Spleen (tissue), 11 donors: Measurements from ENCODE around the gene CTXND1. TPM values are rescaled to one million over a fixed set of nuclear protein-coding genes. Genes with fewer than 3 reads are reported as not detected.

Source experiments
- DNase-seq: peaks from one replicate; pipeline ENCODE4 v3.0.0-alpha.2; 2020
- H3K27ac ChIP-seq, 8 donors: fragments of 200-600 bp; sonication (generic) in 7 of 8; 1 replicate in 4 of 8; 2 replicates in 4 of 8; pipeline versions ENCODE4 v1.5.0 to v1.8.0; 2016 to 2021; ENCODE audit warnings: inconsistent platforms in 4 of 8, mild to moderate bottlenecking in 4 of 8, moderate library complexity in 1 of 8
- H3K27me3 ChIP-seq, 7 donors: fragments of 200-600 bp; sonication (generic) in 6 of 7; replicated peaks in 1 of 7; 1 replicate in 4 of 7; 2 replicates in 3 of 7; pipeline versions ENCODE4 v1.5.0 to v1.8.0; 2016 to 2021; ENCODE audit warnings: inconsistent platforms in 3 of 7, mild to moderate bottlenecking in 1 of 7
- H3K36me3 ChIP-seq, 6 donors: fragments of 200-600 bp; sonication (generic) in 5 of 6; 1 replicate in 4 of 6; 2 replicates in 2 of 6; pipeline versions ENCODE4 v1.5.0 to v1.8.0; 2016 to 2021; ENCODE audit warnings: inconsistent platforms in 2 of 6
- H3K4me1 ChIP-seq, 6 donors: fragments of 200-600 bp; sonication (generic) in 5 of 6; 1 replicate in 3 of 6; 2 replicates in 3 of 6; pipeline versions ENCODE4 v1.5.0 to v1.8.0; 2016 to 2021; ENCODE audit warnings: inconsistent platforms in 3 of 6
- H3K4me3 ChIP-seq, 8 donors: fragments of 200-600 bp; sonication (generic) in 7 of 8; 1 replicate in 4 of 8; 2 replicates in 4 of 8; pipeline versions ENCODE4 v1.5.0 to v1.8.0; 2016 to 2021; ENCODE audit warnings: inconsistent platforms in 4 of 8, mild to moderate bottlenecking in 4 of 8, moderate library complexity in 2 of 8
- H3K9me3 ChIP-seq, 8 donors: fragments of 200-600 bp; sonication (generic) in 7 of 8; 1 replicate in 4 of 8; 2 replicates in 4 of 8; pipeline versions ENCODE4 v1.5.0 to v1.8.0; 2016 to 2021; ENCODE audit warnings: inconsistent platforms in 4 of 8
- POLR2A ChIP-seq, 3 donors: fragments of 450-650 bp; IDR thresholded peaks; one replicate each; pipeline ENCODE4 v1.5.1; 2017; ENCODE audit warnings: antibody characterized with exemption in 3 of 3, mild to moderate bottlenecking in 1 of 3
- POLR2AphosphoS5 ChIP-seq, 3 donors: sonication (generic); formaldehyde crosslinking; IDR thresholded peaks; one replicate each; pipeline ENCODE4 v1.5.1; 2017; ENCODE audit warnings: antibody characterized with exemption in 3 of 3
- WGBS, 5 donors: extraction: QIAGEN DNeasy Blood & Tissue Kit in 3 of 5; methylation state at CpG; one replicate each; pipeline versions ENCODE4 v1.1.5 to v1.1.7; 2013 to 2018; 5-methylcytosine and 5-hydroxymethylcytosine counted together
- intact Hi-C: fragments of 100-400 bp; cut with DNase I; formaldehyde crosslinking; loops from one replicate; pipeline ENCODE4 v1.15.0; 2023; ENCODE audit warnings: low total_unique reads
- polyA plus RNA-seq, 3 donors: library from polyadenylated mRNA; stranded (reverse); fragments of 200-250 nt; gene quantifications; one replicate each; pipeline ENCODE4 v1.2.1, GENCODE V29; 2013
- total RNA-seq, 7 donors: library from RNA; depleted of rRNA in 3 of 7; stranded (reverse); fragments of >200 nt in 3 of 7; fragmentation: NEBNext Ultra II Directional in 4 of 7; extraction: Animal tissue kit (Norgen Biotek cat#: 25700) in 4 of 7; gene quantifications; one replicate each; pipeline versions ENCODE4 v1.1.0 to v1.2.1, GENCODE V29; 2016 to 2021
- TF ChIP-seq, protein P1 (sequence below), 11 experiments: fragments of 200-600 bp in 7 of 11; fragments of 450-650 bp in 4 of 11; sonication (generic) in 4 of 11; IDR thresholded peaks in 8 of 11; conservative IDR thresholded peaks in 3 of 11; 1 replicate in 7 of 11; 2 replicates in 4 of 11; pipeline versions ENCODE4 v1.4.0 to v1.8.0; 2016 to 2021; ENCODE audit warnings: antibody characterized with exemption in 11 of 11, inconsistent platforms in 4 of 11, mild to moderate bottlenecking in 1 of 11
- donor health status: healthy with polysubstance abuse.
- donor health status: DM: no; HTN: no; CAD: no; lungs with moderate emphysema.
- donor health status: DM: no; HTN: no; CAD: no.
- donor health status: Bipolar disorder and iron deficiency.
- donor health status: healthy.
- donor health status: DM: no; HTN: no; CAD: no.
- donor health status: DM: yes; HTN: yes; CAD: no.

Gene CTXND1
- total and polyA plus RNA-seq, 10 donors: 0.20 to 5.2 (median 1.4) TPM

DNA sequence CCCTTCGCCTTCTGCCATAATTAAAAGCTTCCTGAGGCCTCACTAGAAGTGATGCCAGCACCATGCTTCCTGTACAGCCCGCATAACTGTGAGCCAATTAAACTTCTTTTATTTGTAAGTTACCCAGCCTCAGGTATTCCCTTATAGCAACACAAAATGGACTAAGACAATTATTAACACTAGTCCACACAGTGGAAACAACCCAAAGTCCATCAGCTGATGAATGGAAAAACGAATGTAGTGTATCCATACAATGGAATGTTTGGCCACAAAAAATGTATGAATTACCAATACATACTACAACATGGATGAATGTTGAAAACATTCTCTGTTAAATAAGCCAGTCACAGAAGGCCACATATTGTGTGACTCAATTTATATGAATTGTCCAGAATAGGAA lies 22.5 kb upstream of the CTXND1 start:
- H3K4me3 ChIP-seq: no peak overlapping the region
- TF ChIP-seq POLR2A (IDR thresholded peaks at IDR 0.05) (no peak), POLR2AphosphoS5 (IDR thresholded peaks at IDR 0.05) (no peak)
- TF ChIP-seq, protein P1, sequence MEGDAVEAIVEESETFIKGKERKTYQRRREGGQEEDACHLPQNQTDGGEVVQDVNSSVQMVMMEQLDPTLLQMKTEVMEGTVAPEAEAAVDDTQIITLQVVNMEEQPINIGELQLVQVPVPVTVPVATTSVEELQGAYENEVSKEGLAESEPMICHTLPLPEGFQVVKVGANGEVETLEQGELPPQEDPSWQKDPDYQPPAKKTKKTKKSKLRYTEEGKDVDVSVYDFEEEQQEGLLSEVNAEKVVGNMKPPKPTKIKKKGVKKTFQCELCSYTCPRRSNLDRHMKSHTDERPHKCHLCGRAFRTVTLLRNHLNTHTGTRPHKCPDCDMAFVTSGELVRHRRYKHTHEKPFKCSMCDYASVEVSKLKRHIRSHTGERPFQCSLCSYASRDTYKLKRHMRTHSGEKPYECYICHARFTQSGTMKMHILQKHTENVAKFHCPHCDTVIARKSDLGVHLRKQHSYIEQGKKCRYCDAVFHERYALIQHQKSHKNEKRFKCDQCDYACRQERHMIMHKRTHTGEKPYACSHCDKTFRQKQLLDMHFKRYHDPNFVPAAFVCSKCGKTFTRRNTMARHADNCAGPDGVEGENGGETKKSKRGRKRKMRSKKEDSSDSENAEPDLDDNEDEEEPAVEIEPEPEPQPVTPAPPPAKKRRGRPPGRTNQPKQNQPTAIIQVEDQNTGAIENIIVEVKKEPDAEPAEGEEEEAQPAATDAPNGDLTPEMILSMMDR (IDR thresholded peaks at IDR 0.05 in 8 of 11, conservative IDR thresholded peaks at IDR 0.05 in 3 of 11): no peak
- peaks cover 0 to 9% (median 0%) of the 10 kb centered on the region in 7 donors for H3K27me3 ChIP-seq
- H3K4me1 ChIP-seq: no peaks in the 10 kb centered on the region
- intact Hi-C loops: no loop called here
- 73 to 91% (median 80%) methylated on average over 3 of the region's 3 CpGs for WGBS, 5 donors
- no peak for DNase-seq
- peaks cover 0 to 8% (median 0%) of the 10 kb centered on the region in 8 donors for H3K9me3 ChIP-seq
- no peaks in the 10 kb centered on the region for H3K36me3 ChIP-seq
- no peak overlapping the region for H3K27ac ChIP-seq

DNA sequence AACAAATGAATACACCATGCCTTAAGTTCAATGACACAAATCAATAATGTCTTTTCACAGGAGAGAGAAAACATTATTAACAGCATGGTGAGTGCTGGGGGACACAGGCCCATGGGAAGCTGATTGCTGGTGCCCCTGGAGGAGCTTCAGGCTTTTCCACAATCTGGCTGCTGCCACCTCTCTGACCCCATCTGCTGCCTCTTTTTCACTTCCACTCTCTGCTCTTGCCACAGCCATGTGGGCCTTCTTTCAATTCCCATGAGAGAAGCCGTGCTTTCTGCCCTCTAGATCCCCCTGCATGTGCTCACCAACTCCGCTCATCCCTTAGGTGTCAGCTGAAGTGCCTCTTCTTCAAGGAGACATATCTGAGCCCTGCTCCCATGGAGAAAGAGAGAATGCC lies 21.0 kb upstream of the CTXND1 start:
- H3K27me3 ChIP-seq: peaks cover 0 to 9% (median 0%) of the 10 kb centered on the region in 7 donors
- H3K27ac ChIP-seq: no peak overlapping the region
- intact Hi-C loops: no loop called here
- 66 to 82% (median 71%) methylated on average over 2 of the region's 2 CpGs for WGBS, 5 donors
- no peak overlapping the region for H3K4me3 ChIP-seq
- H3K9me3 ChIP-seq: peaks cover 0 to 8% (median 0%) of the 10 kb centered on the region in 8 donors
- TF ChIP-seq POLR2AphosphoS5 (IDR thresholded peaks at IDR 0.05): no peak
- no peak for TF ChIP-seq POLR2A (IDR thresholded peaks at IDR 0.05)
- TF ChIP-seq, protein P1 (IDR thresholded peaks at IDR 0.05 in 8 of 11, conservative IDR thresholded peaks at IDR 0.05 in 3 of 11): no peak
- no peaks in the 10 kb centered on the region for H3K4me1 ChIP-seq
- H3K36me3 ChIP-seq: no peaks in the 10 kb centered on the region
- DNase-seq: no peak

DNA sequence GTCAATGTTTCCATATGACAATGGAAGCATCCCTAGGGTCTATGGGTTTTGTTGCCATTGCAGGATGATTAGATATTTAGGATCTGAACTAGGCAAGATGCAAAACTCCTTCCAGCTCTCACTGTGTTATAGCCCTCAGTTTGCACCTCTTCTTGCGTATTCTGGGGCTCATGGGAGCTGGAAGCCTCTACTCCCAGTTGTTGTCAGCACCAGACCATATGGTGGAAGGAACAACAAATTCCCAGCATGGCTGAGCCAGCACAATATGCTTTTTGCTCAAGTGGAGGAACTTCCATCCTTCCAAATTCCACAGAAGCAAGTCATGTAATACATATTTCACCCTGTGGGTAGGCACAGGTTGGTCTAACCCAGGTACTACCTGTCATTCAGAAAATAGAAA lies 18.5 kb upstream of the CTXND1 start:
- intact Hi-C loops: no loop called here
- H3K36me3 ChIP-seq: no peaks in the 10 kb centered on the region
- DNase-seq: no peak
- 44 to 94% (median 72%) methylated on average over 1 of the region's 1 CpG for WGBS, 5 donors
- no peak overlapping the region for H3K27ac ChIP-seq
- H3K4me1 ChIP-seq: no peaks in the 10 kb centered on the region
- TF ChIP-seq, protein P1 (IDR thresholded peaks at IDR 0.05 in 8 of 11, conservative IDR thresholded peaks at IDR 0.05 in 3 of 11): no peak
- TF ChIP-seq POLR2A (IDR thresholded peaks at IDR 0.05): no peak
- no peak for TF ChIP-seq POLR2AphosphoS5 (IDR thresholded peaks at IDR 0.05)
- no peak overlapping the region for H3K4me3 ChIP-seq
- peaks cover 0 to 31% (median 0%) of the 10 kb centered on the region in 7 donors for H3K27me3 ChIP-seq
- peaks cover 0 to 6% (median 0%) of the 10 kb centered on the region in 8 donors for H3K9me3 ChIP-seq

DNA sequence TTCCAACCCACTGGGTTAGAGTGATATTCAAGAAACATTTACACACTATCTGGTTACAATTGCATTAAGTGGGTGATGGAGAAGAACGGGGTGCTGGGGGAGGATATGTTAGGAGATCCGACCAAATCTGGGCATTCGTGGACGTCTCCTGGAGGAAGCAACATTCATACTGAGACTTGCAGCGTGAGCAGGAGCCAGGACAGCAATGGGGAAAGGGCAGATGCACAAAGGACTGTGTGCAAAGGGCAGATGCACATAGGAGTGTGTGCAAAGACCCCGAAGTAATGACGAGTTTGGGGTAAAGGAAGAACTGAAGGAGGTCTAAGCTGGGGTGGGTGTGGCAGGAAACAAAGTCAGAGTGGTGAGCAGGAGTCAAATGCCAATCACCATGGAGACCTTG lies 16.1 kb upstream of the CTXND1 start:
- H3K27ac ChIP-seq: no peak overlapping the region
- H3K4me1 ChIP-seq: no peaks in the 10 kb centered on the region
- no peak for TF ChIP-seq POLR2AphosphoS5 (IDR thresholded peaks at IDR 0.05)
- TF ChIP-seq POLR2A (IDR thresholded peaks at IDR 0.05): no peak
- TF ChIP-seq, protein P1 (IDR thresholded peaks at IDR 0.05 in 8 of 11, conservative IDR thresholded peaks at IDR 0.05 in 3 of 11): no peak
- no peak overlapping the region for H3K4me3 ChIP-seq
- WGBS, 5 donors: 69 to 86% (median 81%) methylated on average over 7 of the region's 7 CpGs
- H3K9me3 ChIP-seq: no peaks in the 10 kb centered on the region
- no peaks in the 10 kb centered on the region for H3K36me3 ChIP-seq
- no peak for DNase-seq
- intact Hi-C loops: no loop called here
- peaks cover 0 to 39% (median 0%) of the 10 kb centered on the region in 7 donors for H3K27me3 ChIP-seq
